SJSA1 (cell line): ENCODE measurements around the gene POGLUT2. TPM values are rescaled to one million over a fixed set of nuclear protein-coding genes. Genes with fewer than 3 reads are reported as not detected.
"Not testable (repeated sequence)": the region's sequence is repeated elsewhere in the genome, so short reads cannot be mapped to it uniquely, and the experiment has no call there.

ENCODE experiments used
- DNase-seq, 2 experiments: peaks; one replicate each; pipeline ENCODE4 v3.0.0-alpha.2; 2015 to 2020; ENCODE audit warnings: low spot score in 2 of 2, low read depth in 1 of 2
- H3K27ac ChIP-seq: fragments of 250-450 bp; sonication (Bioruptor Pico); 2 replicates; pipeline ENCODE4 v1.5.1; 2020; ENCODE audit warnings: mild to moderate bottlenecking, moderate library complexity
- H3K27me3 ChIP-seq: fragments of 250-450 bp; sonication (Bioruptor Pico); replicated peaks from 2 replicates; pipeline ENCODE4 v1.5.1; 2020; ENCODE audit warnings: mild to moderate bottlenecking, moderate library complexity
- H3K36me3 ChIP-seq: fragments of 250-450 bp; sonication (Bioruptor Pico); 2 replicates; pipeline ENCODE4 v1.5.1; 2020; ENCODE audit warnings: mild to moderate bottlenecking
- H3K4me1 ChIP-seq: fragments of 250-450 bp; sonication (Bioruptor Pico); replicated peaks from 2 replicates; pipeline ENCODE4 v1.6.1; 2021; ENCODE audit warnings: mild to moderate bottlenecking
- H3K4me3 ChIP-seq: fragments of 250-450 bp; sonication (Bioruptor Pico); 2 replicates; pipeline ENCODE4 v1.5.1; 2020; ENCODE audit warnings: mild to moderate bottlenecking
- H3K9me3 ChIP-seq: fragments of 250-450 bp; sonication (Bioruptor Pico); replicated peaks from 2 replicates; pipeline ENCODE4 v1.5.1; 2020; ENCODE audit warnings: mild to moderate bottlenecking
- total RNA-seq: library from RNA; depleted of rRNA; stranded (reverse); fragments of >200 nt; shearing (Covaris generic); gene quantifications from 2 replicates; pipeline ENCODE4 v1.2.3, GENCODE V29; 2014

Gene POGLUT2
- total RNA-seq, 1 experiment from 2014 or later: 115 TPM

- Histone ChIP-seq H3K27ac (no peak overlapping the region), H3K36me3 (peaks cover 97% of the 10 kb centered on the region), H3K4me3 (no peak overlapping the region), H3K9me3 (no peaks in the 10 kb centered on the region), H3K4me1 (no peaks in the 10 kb centered on the region), H3K27me3 (no peaks in the 10 kb centered on the region)
- no peak for DNase-seq
Measured at GRCh38 chr13:102788683-102789082, 10.1 kb downstream of the POGLUT2 start.

GRCh38 chr13:102784483-102784882 is 14.3 kb downstream of the POGLUT2 start:
- Histone ChIP-seq H3K4me1 (no peaks in the 10 kb centered on the region), H3K36me3 (peaks cover 71% of the 10 kb centered on the region), H3K27me3 (no peaks in the 10 kb centered on the region), H3K9me3 (0 out of 2 replicates have a peak, but pooled peaks cover 4% of the 10 kb centered on the region), H3K27ac (no peak overlapping the region), H3K4me3 (no peak overlapping the region)
- DNase-seq: no peak

- 0 out of 2 replicates have a peak, but pooled peaks cover 4% of the 10 kb centered on the region for H3K9me3 ChIP-seq
- H3K27me3 ChIP-seq: no peaks in the 10 kb centered on the region
- no peak overlapping the region for H3K27ac ChIP-seq
- no peak overlapping the region for H3K4me3 ChIP-seq
- DNase-seq: no peak
- H3K4me1 ChIP-seq: no peaks in the 10 kb centered on the region
- H3K36me3 ChIP-seq: peaks cover 42% of the 10 kb centered on the region
Measured at GRCh38 chr13:102781591-102781990, 17.2 kb downstream of the POGLUT2 start.

- DNase-seq, H3K27me3 ChIP-seq, H3K9me3 ChIP-seq, H3K27ac ChIP-seq, H3K4me1 ChIP-seq, H3K4me3 ChIP-seq: not testable (repeated sequence)
- peaks cover 33% of the 10 kb centered on the region for H3K36me3 ChIP-seq
Measured at GRCh38 chr13:102780656-102781055, 18.1 kb downstream of the POGLUT2 start.

GRCh38 chr13:102779436-102780159 is 19.2 kb downstream of the POGLUT2 start:
- no peak overlapping the region for H3K4me3 ChIP-seq
- peaks cover 22% of the 10 kb centered on the region for H3K36me3 ChIP-seq
- DNase-seq: no peak
- H3K9me3 ChIP-seq: 0 out of 2 replicates have a peak, but pooled peaks cover 4% of the 10 kb centered on the region
- no peaks in the 10 kb centered on the region for H3K4me1 ChIP-seq
- H3K27ac ChIP-seq: no peak overlapping the region
- H3K27me3 ChIP-seq: no peaks in the 10 kb centered on the region

DNA sequence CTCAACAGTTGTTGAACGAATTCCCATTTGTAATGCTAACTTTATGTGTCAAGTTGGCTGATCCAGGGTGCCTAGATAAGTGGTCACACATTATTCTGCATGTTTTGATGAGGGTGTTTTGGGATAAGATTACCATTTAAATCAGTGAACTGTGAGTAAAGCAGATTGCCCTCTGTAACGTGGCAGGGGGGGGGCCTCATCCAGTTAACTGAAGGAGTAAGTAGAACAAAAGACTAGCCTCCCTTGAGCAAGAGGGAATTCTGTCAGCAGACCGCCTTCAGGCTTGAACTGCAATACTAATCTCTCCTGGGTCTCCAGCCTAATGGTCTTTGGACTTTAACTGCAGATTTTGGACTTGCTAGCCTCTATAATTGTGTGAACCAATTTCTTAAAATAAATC is 21.0 kb downstream of the POGLUT2 start:
- H3K9me3 ChIP-seq: peaks cover 7% of the 10 kb centered on the region; the same call in 1 of the 2 replicates
- H3K27me3 ChIP-seq: no peaks in the 10 kb centered on the region
- peak in 1 of 2 experiments; percentile 59 for DNase-seq
- H3K36me3 ChIP-seq: peaks cover 18% of the 10 kb centered on the region
- peaks cover 9% of the 10 kb centered on the region for H3K4me1 ChIP-seq
- H3K4me3 ChIP-seq: no peak overlapping the region
- no peak overlapping the region for H3K27ac ChIP-seq

- Histone ChIP-seq H3K4me3 (no peak overlapping the region), H3K4me1 (peaks cover 23% of the 10 kb centered on the region), H3K27ac (no peak overlapping the region), H3K27me3 (no peaks in the 10 kb centered on the region), H3K9me3 (peaks cover 3% of the 10 kb centered on the region; the same call in 1 of the 2 replicates), H3K36me3 (peaks cover 23% of the 10 kb centered on the region)
- DNase-seq: no peak
Measured at GRCh38 chr13:102776271-102776670, 22.5 kb downstream of the POGLUT2 start.

- no peak for DNase-seq
- Histone ChIP-seq H3K27ac (no peak overlapping the region), H3K36me3 (peaks cover 37% of the 10 kb centered on the region), H3K27me3 (no peaks in the 10 kb centered on the region), H3K4me3 (no peak overlapping the region), H3K4me1 (peaks cover 38% of the 10 kb centered on the region), H3K9me3 (peaks cover 3% of the 10 kb centered on the region; the same call in 1 of the 2 replicates)
Measured at GRCh38 chr13:102774591-102775520, 23.9 kb downstream of the POGLUT2 start.

GRCh38 chr13:102774214-102774568 is 24.6 kb downstream of the POGLUT2 start:
- H3K4me1 ChIP-seq: peaks cover 41% of the 10 kb centered on the region
- H3K4me3 ChIP-seq: peak overlapping the region; percentile 73
- DNase-seq: no peak
- peaks cover 39% of the 10 kb centered on the region for H3K36me3 ChIP-seq
- peaks cover 3% of the 10 kb centered on the region; the same call in 1 of the 2 replicates for H3K9me3 ChIP-seq
- H3K27me3 ChIP-seq: no peaks in the 10 kb centered on the region
- H3K27ac ChIP-seq: peak overlapping the region; percentile 76

- Histone ChIP-seq H3K36me3 (peaks cover 39% of the 10 kb centered on the region), H3K4me1 (peaks cover 41% of the 10 kb centered on the region), H3K27me3 (no peaks in the 10 kb centered on the region), H3K27ac (peak within 1 kb of the TSS; percentile 76), H3K4me3 (peak within 1 kb of the TSS; percentile 73), H3K9me3 (peaks cover 3% of the 10 kb centered on the region; the same call in 1 of the 2 replicates)
- DNase-seq: peak; percentile 98 to 99
Measured at GRCh38 chr13:102773441-102774213, 25.1 kb downstream of the POGLUT2 start, which contains the start of gene TEX30. TSS of gene TEX30 (minus strand) at chr13:102773786. CDS start at chr13:102770026, 3,760 bp downstream.

GRCh38 chr13:102772042-102772425 is 26.7 kb downstream of the POGLUT2 start:
- Histone ChIP-seq H3K36me3 (peaks cover 51% of the 10 kb centered on the region), H3K4me3 (peak overlapping the region; percentile 73), H3K4me1 (peaks cover 41% of the 10 kb centered on the region), H3K27me3 (no peaks in the 10 kb centered on the region), H3K27ac (no peak overlapping the region), H3K9me3 (peaks cover 3% of the 10 kb centered on the region; the same call in 1 of the 2 replicates)
- DNase-seq: no peak

DNA sequence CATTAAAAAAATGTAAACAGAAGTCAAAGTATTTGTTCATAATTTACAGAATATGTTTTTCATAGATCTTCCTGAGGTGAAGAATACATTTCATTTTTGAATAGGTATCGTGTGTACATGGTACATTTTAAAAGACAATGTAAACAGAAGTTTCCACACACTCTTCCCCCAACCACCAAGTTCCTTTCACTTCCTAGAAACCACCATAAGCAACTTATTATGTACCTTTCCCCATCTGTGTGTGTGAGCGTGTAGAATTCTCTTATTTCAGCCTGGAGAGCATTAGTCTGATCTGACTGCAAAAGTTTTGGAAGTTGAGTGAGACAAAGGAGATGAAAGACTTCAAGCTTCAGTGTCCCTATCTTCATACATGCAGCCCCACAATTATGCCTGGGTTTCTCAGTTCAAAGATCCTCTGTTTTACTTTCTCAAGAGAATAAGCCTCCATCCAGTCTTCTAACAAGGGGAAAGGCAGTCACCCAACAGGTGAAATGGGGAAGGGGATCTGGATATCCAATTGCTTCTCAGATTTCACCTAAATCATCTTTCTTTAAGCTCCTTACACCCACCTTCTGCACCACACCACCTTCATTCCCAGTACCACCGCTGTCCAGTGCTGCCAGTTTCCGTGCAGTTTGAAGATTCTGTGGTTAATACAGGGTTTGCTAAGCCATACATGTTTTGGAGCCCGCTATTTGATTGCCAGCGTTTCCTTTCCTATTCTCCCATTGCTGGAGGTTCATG is 27.3 kb downstream of the POGLUT2 start:
- H3K9me3 ChIP-seq: peaks cover 3% of the 10 kb centered on the region; the same call in 1 of the 2 replicates
- H3K27ac ChIP-seq: no peak overlapping the region
- H3K27me3 ChIP-seq: no peaks in the 10 kb centered on the region
- peaks cover 41% of the 10 kb centered on the region for H3K4me1 ChIP-seq
- no peak for DNase-seq
- H3K36me3 ChIP-seq: peaks cover 57% of the 10 kb centered on the region
- no peak overlapping the region for H3K4me3 ChIP-seq
